Stimulated activated naive CD8-positive, alpha-beta T cell treated with anti-CD3 and anti-CD28 coated beads, Interleukin-15, amount 100 ng/mL, for 72 hours (primary cell): Measurements from ENCODE around the gene COL4A1.

Experiments used
- ATAC-seq: fragments of 150-1000 bp; cut with Tn5 transposase; 2 replicates; pipeline ENCODE4 v1.10.0; 2021; ENCODE audit warnings: mild to moderate bottlenecking, moderate library complexity
- DNase-seq, 2 donors: peaks; one replicate each; pipeline ENCODE4 v3.0.0; 2021 to 2022
- H3K27ac Mint-ChIP-seq, 2 donors: one replicate each; pipeline ENCODE4 v1.8.0; 2022; ENCODE audit warnings: mild to moderate bottlenecking in 2 of 2, mixed read lengths in 2 of 2, moderate library complexity in 2 of 2
- H3K27me3 Mint-ChIP-seq: one replicate; pipeline ENCODE4 v1.8.0; 2022; ENCODE audit warnings: mixed read lengths
- H3K4me1 Mint-ChIP-seq: one replicate; pipeline ENCODE4 v1.8.0; 2022; ENCODE audit warnings: mild to moderate bottlenecking, mixed read lengths
- H3K4me3 Mint-ChIP-seq, 2 donors: one replicate each; pipeline ENCODE4 v1.8.0; 2022; ENCODE audit warnings: mild to moderate bottlenecking in 2 of 2, mixed read lengths in 2 of 2, moderate library complexity in 1 of 2
- H3K9me3 Mint-ChIP-seq, 2 donors: one replicate each; pipeline ENCODE4 v1.8.0; 2022; ENCODE audit warnings: mixed read lengths in 2 of 2

Gene COL4A1

GRCh38 chr13:110345701-110346100, 38.7 kb upstream of the COL4A1 start:
- peaks cover 48% of the 10 kb centered on the region for H3K27me3 Mint-ChIP-seq
- H3K27ac Mint-ChIP-seq: no peak overlapping the region

GRCh38 chr13:110345266-110345665, 38.3 kb upstream of the COL4A1 start:
- Mint-ChIP-seq H3K27ac (no peak overlapping the region), H3K4me3 (no peak overlapping the region), H3K4me1 (peaks cover 17% of the 10 kb centered on the region), H3K27me3 (peaks cover 49% of the 10 kb centered on the region), H3K9me3 (no peaks in the 10 kb centered on the region)
- DNase-seq (no peak), ATAC-seq (no peak)

More at GRCh38 chr13:110345701-110346100, 38.7 kb upstream of the COL4A1 start:
- Mint-ChIP-seq H3K9me3 (no peaks in the 10 kb centered on the region), H3K4me1 (peaks cover 13% of the 10 kb centered on the region), H3K4me3 (no peak overlapping the region)
- DNase-seq: no peak
- no peak for ATAC-seq

GRCh38 chr13:110344320-110344719, 37.4 kb upstream of the COL4A1 start:
- Mint-ChIP-seq H3K4me1 (peaks cover 26% of the 10 kb centered on the region), H3K27ac (no peak overlapping the region), H3K9me3 (no peaks in the 10 kb centered on the region), H3K27me3 (peaks cover 50% of the 10 kb centered on the region), H3K4me3 (no peak overlapping the region)
- no peak for DNase-seq
- no peak for ATAC-seq

- DNase-seq (no peak), ATAC-seq (no peak)
- Mint-ChIP-seq H3K9me3 (no peaks in the 10 kb centered on the region), H3K27ac (no peak overlapping the region), H3K4me3 (no peak overlapping the region), H3K27me3 (peaks cover 46% of the 10 kb centered on the region), H3K4me1 (peaks cover 31% of the 10 kb centered on the region)
These were observed 36.4 kb upstream of the COL4A1 start for GRCh38 chr13:110343241-110343865.

GRCh38 chr13:110342474-110342873, 35.5 kb upstream of the COL4A1 start:
- no peak overlapping the region for H3K27ac Mint-ChIP-seq
- no peak for DNase-seq
- no peaks in the 10 kb centered on the region for H3K9me3 Mint-ChIP-seq
- no peak overlapping the region for H3K4me3 Mint-ChIP-seq
- no peak for ATAC-seq
- peaks cover 37% of the 10 kb centered on the region for H3K27me3 Mint-ChIP-seq
- H3K4me1 Mint-ChIP-seq: peaks cover 31% of the 10 kb centered on the region

DNA sequence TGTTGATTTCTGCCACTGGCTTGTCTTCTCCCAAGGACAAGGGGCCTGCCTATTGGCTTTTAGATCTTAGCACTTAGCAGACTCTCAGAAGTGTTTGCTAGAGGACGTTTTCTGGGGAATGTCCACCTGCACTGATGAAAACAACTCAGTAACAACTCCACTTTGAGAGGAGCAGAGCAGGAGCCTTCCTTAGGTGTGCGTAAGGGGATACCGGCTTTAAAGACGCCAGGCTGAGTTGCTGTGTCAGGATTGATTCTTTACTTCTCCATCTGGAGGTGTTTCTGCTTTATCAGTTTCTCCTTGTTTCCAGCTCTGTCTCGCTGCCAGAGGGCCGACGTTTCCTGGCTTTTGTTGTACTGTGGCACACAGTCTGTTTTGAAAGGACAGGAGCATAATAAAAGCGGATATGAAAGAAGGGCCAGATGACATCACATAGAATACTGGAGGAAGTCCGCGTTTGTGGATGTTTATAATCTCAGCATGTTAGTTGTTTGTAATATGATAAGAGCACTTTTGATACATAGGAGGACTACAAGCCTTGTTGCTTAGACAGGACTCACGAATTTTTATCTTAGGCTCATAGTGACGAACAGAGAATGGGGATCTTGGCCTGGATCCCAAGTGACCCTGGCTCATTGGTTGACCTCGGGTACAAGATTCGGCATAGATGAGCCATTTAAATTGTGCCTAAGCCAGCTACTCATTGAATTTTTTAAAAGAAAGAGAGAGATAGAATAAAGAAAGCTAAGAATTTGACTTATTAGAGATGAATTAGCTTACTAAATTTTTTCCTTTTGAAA, 34.7 kb upstream of the COL4A1 start:
- peak; percentile 8 for ATAC-seq
- Mint-ChIP-seq H3K27me3 (peaks cover 37% of the 10 kb centered on the region), H3K9me3 (no peaks in the 10 kb centered on the region), H3K4me3 (peak overlapping the region; percentile 44 to 70), H3K27ac (peak overlapping the region; percentile 12 to 87), H3K4me1 (peaks cover 31% of the 10 kb centered on the region)
- no peak for DNase-seq

- Mint-ChIP-seq H3K9me3 (no peaks in the 10 kb centered on the region), H3K27me3 (peaks cover 40% of the 10 kb centered on the region), H3K27ac (peak overlapping the region; percentile 64 to 87), H3K4me1 (peaks cover 31% of the 10 kb centered on the region), H3K4me3 (peak overlapping the region; percentile 44 to 70)
- peak; percentile 96 for ATAC-seq
- peak; percentile 37 to 70 for DNase-seq
These were observed 34.0 kb upstream of the COL4A1 start for GRCh38 chr13:110340812-110341444.

DNA sequence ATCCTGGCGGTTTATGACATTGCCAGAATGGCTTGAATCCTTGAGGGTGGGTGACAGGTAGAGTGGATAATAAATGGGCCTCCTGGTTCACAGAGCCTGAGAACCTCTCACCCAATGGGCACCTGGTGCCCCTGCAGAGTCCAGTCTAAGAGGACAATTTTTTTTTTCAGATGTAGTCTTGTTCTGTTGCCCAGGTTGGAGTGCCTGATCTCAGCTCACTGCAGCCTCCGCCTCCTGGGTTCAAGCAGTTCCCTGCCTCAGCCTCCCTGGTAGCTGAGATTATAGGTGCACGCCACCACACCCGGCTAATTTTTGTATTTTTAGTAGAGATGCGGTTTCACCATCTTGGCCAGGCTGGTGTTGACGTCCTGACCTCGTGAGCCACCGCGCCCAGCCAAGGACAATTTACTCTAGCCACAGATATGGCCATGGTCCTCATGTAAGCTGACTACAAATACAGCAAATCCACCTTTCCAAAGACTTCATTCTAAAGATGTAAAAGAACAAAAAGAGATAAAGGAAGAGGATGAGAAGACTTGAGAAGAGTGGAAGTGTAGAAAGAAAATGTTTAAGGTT, 33.1 kb upstream of the COL4A1 start:
- H3K9me3 Mint-ChIP-seq: no peaks in the 10 kb centered on the region
- no peak for DNase-seq
- H3K27me3 Mint-ChIP-seq: peaks cover 49% of the 10 kb centered on the region
- H3K4me3 Mint-ChIP-seq: peak overlapping the region; percentile 44 to 70
- ATAC-seq: no peak
- peaks cover 31% of the 10 kb centered on the region for H3K4me1 Mint-ChIP-seq
- peak overlapping the region in 1 of 2 donors; percentile 87 for H3K27ac Mint-ChIP-seq

DNA sequence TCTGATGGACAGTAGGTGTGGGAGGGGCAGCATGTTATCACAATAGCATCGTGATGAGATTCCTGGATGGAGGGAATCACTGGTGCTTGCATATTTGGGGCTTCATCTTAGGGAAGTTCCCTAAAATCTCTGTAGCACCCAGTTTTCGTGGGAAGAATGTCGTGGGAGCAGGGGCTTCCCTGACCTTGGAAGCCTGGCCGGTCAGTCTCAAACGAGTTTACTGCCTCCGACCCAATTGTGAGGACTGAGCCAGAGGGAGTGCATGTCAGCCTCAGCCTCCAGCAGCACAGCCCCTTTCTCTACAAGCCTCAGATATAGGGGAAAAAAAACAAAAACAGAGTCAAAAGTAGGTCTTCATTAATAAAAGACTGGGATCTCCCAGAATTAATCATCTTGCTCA, 32.3 kb upstream of the COL4A1 start:
- Mint-ChIP-seq H3K4me3 (no peak overlapping the region), H3K9me3 (no peaks in the 10 kb centered on the region), H3K4me1 (peaks cover 31% of the 10 kb centered on the region), H3K27me3 (peaks cover 53% of the 10 kb centered on the region), H3K27ac (no peak overlapping the region)
- ATAC-seq (no peak), DNase-seq (no peak)

DNA sequence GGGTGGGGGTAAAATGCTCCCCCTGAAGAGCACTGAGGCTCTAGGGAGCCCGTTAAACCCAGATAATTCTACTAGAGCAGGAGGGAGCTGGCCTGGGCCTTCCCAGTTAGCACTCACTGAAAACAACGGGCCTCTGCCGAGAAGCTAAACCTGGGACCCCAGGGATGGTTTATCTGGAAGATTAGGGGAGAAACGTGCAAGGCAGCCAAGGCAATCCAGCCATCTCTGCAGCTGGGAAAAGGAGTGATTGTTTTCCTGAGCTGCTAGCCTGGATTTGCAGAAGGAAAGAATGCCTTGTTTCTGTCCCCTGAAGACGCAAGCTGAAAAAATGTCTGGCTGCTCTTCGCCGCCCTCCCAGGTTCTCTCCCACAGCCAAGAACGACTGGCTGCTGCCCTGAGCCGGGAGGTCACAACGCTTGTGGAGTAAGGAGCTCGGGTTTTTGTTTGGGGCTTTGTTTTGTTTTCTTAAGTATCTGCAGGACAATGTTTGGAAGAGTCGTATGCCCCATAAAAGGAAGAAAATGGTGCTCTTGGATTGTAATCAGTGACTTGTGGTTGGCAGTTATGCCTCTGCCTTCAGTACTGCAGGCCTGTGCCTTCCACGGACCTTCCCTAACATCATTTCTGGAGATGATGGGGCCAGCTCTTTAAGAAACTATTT, 31.6 kb upstream of the COL4A1 start:
- H3K9me3 Mint-ChIP-seq: no peaks in the 10 kb centered on the region
- H3K4me3 Mint-ChIP-seq: no peak overlapping the region
- ATAC-seq: no peak
- peaks cover 31% of the 10 kb centered on the region for H3K4me1 Mint-ChIP-seq
- peaks cover 55% of the 10 kb centered on the region for H3K27me3 Mint-ChIP-seq
- H3K27ac Mint-ChIP-seq: no peak overlapping the region
- DNase-seq: no peak

- ATAC-seq (no peak), DNase-seq (no peak)
- Mint-ChIP-seq H3K4me1 (peaks cover 31% of the 10 kb centered on the region), H3K27ac (no peak overlapping the region), H3K9me3 (no peaks in the 10 kb centered on the region), H3K27me3 (peaks cover 46% of the 10 kb centered on the region), H3K4me3 (no peak overlapping the region)
These were observed 30.3 kb upstream of the COL4A1 start for GRCh38 chr13:110337247-110337646.

DNA sequence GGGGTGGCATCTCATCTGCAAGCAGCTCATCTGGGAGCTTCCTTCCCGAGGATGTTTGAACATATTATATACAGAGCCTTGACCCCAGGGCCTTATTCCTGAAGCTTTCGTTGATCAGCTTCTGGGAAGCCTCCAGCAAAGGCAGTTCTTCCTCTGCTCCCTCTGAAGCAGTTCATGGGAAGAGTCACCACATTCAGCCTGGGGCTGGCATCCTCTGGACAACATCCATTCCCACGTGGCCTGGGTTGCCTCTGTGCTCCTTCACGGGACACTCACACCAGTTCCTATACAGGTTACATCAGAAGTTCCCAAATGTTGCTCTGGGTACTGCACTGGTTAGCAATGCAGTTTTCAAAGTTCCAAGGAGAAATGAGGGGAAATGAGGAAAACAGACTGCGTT, 29.7 kb upstream of the COL4A1 start:
- no peak overlapping the region for H3K27ac Mint-ChIP-seq
- no peak overlapping the region for H3K4me3 Mint-ChIP-seq
- H3K4me1 Mint-ChIP-seq: peaks cover 28% of the 10 kb centered on the region
- H3K9me3 Mint-ChIP-seq: no peaks in the 10 kb centered on the region
- no peak for DNase-seq
- ATAC-seq: no peak
- H3K27me3 Mint-ChIP-seq: peaks cover 47% of the 10 kb centered on the region

- H3K27me3 Mint-ChIP-seq: peaks cover 47% of the 10 kb centered on the region
- H3K4me1 Mint-ChIP-seq: peaks cover 22% of the 10 kb centered on the region
- no peak for ATAC-seq
- no peak for DNase-seq
- no peak overlapping the region for H3K4me3 Mint-ChIP-seq
- H3K9me3 Mint-ChIP-seq: no peaks in the 10 kb centered on the region
- no peak overlapping the region for H3K27ac Mint-ChIP-seq
These were observed 29.2 kb upstream of the COL4A1 start for GRCh38 chr13:110336108-110336507.

- Mint-ChIP-seq H3K4me3 (no peak overlapping the region), H3K27me3 (peaks cover 47% of the 10 kb centered on the region), H3K4me1 (peaks cover 11% of the 10 kb centered on the region), H3K27ac (peak overlapping the region in 1 of 2 donors; percentile 57), H3K9me3 (no peaks in the 10 kb centered on the region)
- ATAC-seq: no peak
- no peak for DNase-seq
These were observed 28.0 kb upstream of the COL4A1 start for GRCh38 chr13:110334841-110335490.

DNA sequence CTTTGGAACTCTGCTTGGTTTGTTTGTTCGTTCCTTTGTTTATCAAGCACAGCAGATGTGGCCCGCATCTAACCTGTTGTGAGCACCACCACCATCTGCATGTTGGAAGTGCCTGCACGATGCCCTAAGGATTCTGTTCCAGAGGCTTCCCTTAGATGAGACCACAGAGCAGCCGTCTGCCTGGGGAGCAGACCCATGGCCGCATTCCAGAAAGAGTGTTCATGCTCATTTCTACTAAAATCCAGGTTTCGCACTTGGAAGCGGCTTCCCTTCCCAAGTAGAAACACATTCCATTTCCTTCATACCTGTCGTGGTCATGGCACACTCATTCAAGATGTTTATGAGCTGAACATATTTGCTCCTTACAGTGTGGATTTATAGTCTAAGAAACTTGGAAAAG, 27.3 kb upstream of the COL4A1 start:
- Mint-ChIP-seq H3K9me3 (no peaks in the 10 kb centered on the region), H3K4me3 (no peak overlapping the region), H3K4me1 (peaks cover 5% of the 10 kb centered on the region), H3K27ac (peak overlapping the region in 1 of 2 donors; percentile 57), H3K27me3 (peaks cover 52% of the 10 kb centered on the region)
- DNase-seq (no peak), ATAC-seq (no peak)
